ENCODE results near the gene OR5K3.
"Not testable (repeated sequence)": the region's sequence is repeated elsewhere in the genome, so short reads cannot be mapped to it uniquely, and the experiment has no call there.

The OR5K3 gene
- 0 reads per million in 3 experiments for total RNA-seq

DNA sequence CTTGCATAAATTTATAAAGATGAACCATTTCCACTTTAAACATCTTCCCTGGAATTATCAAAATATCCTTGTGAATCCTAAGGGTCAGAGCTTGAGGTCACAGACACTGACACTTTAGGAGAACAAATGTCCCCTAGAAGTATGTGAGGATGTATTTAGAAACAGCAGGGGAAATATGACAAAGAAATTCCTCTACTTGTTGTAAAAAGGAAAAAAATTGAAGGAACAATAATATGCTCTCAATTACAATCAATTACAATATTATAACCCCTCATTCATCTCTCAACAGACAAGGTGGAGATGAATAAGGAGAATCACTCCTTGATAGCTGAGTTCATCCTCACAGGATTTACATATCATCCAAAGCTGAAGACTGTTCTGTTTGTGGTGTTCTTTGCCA is at the start of gene OR5K3:
TSS of gene OR5K3 (plus strand) at position 301 of the 400 bp plus-strand sequence. CDS start at position 301, 0 bp downstream.
- no peak for DNase-seq

- no peak for DNase-seq
Observed at GRCh38 chr3:98341758-98342157, 48.7 kb upstream of the OR5K3 start.

GRCh38 chr3:98343647-98344507 is 46.6 kb upstream of the OR5K3 start:
- DNase-seq = peak; percentile 27

GRCh38 chr3:98350082-98350481 is 40.4 kb upstream of the OR5K3 start:
- no peak for DNase-seq

- no peak for DNase-seq
Observed at GRCh38 chr3:98353554-98353953, 36.9 kb upstream of the OR5K3 start, which contains the start of gene OR5K4. TSS of gene OR5K4 (plus strand) at chr3:98353854. CDS start at chr3:98353854, 0 bp downstream.

- DNase-seq = no peak
Observed at GRCh38 chr3:98359250-98359649, 31.2 kb upstream of the OR5K3 start.

- no peak for DNase-seq
Observed at GRCh38 chr3:98359993-98360675, 30.3 kb upstream of the OR5K3 start.

DNA sequence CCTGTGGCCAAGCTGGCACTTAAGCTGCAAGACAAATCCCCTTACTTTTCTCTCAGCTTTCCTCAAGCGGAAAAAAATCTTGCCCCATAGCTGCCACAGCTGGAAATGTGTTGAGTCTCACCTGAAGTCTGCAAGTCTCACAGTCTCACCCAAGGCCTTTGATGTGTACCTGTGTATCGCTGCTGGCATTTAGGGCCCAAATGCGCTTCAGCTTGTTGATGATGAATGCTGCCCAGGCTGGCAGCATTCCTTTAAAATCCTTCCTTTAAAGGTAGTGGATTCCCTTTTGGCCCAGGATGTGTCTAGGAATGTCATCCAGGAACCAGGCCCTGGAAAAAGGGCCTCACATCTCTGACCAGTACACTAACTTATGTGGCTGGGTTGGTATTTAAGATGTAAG is 29.8 kb upstream of the OR5K3 start:
- no peak for DNase-seq

- no peak for DNase-seq
Observed at GRCh38 chr3:98361289-98361688, 29.2 kb upstream of the OR5K3 start.

GRCh38 chr3:98367464-98368246 is 22.8 kb upstream of the OR5K3 start:
- DNase-seq = no peak

DNA sequence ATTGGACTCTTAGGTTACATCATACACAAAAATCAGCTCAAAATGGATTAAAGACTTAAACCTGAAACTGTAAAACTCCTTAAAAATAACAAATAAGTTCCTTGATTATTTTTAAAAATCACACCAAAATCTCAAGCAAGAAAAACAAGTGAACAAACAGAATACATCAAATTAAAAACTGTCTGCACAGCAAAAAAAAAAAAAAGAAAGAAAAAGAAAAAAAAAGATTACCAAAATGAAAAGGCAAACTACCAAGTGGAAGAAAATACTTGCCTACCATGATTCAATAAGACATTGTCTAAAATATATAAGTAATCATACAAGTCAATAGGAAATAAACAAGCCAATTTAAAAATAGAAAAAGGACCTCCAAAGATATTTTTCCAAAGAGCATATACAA is 19.3 kb upstream of the OR5K3 start:
- no peak for DNase-seq

DNA sequence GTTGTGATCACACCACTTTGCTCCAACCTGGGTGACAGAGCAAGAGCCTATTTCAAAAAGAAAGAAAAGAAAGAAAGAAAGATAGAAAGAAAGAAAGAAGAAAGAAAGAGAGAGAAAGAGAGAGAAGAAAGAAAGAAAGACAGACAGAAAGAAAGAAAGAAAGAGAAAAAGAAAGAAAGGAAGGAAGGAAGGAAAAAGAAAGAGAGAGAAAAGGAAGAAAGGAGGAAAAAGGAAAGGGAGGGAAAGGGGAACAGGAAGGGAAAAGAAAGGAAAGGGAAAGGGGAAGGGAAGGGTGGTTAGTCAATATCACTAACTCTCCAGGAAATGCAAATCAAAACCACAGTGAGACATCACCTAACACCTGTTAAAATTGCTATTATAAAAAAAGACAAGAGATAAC is 18.6 kb upstream of the OR5K3 start:
- DNase-seq = no peak

GRCh38 chr3:98372445-98372844 is 18.0 kb upstream of the OR5K3 start:
- no peak for DNase-seq

- DNase-seq = no peak
Observed at GRCh38 chr3:98376631-98377030, 13.8 kb upstream of the OR5K3 start.

GRCh38 chr3:98388147-98388546 is 2.3 kb upstream of the OR5K3 start:
- no peak for DNase-seq

DNA sequence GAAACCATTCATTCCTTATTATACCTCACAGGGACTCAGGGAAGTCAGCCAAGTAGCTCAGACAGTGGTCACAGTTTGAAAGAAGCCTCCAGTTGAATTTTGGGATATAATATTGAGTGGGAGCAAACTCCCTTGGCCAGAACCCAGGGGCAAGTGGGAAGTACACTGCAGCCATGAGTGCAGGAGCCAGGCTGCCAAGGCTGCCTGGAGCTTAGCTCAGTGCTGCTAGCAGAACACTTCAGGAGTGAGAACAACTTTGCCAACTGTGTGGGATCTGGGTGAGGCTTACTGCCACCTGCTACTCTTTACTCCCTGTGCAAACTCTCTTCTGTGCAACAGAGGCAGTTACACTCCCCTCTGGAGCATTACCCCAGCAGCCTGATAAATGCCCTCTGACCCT is 4.6 kb downstream of the OR5K3 start:
- DNase-seq = no peak

- not testable (repeated sequence) for DNase-seq
Observed at GRCh38 chr3:98396482-98396881, 6.0 kb downstream of the OR5K3 start.

GRCh38 chr3:98398513-98398912 is 8.0 kb downstream of the OR5K3 start:
- no peak for DNase-seq

DNA sequence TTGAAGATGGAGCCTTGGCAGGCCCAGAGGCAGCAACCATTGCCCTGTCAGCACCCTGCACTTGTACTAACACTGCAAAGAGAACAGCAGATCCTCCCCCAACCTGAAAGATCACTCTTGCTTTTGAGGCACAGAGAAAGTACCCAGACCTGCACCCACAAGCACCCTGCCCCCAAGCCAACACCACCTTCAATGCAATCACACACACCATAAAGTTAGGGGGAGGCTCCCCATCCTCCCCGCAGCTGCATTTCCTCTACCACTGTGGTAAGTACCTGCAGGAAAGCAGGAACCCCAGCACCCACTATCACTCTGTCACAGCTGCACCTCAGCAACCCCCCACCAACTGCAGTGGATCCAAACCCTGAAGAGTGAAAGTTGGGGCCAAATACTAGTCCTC is 12.0 kb downstream of the OR5K3 start:
- DNase-seq = no peak

DNA sequence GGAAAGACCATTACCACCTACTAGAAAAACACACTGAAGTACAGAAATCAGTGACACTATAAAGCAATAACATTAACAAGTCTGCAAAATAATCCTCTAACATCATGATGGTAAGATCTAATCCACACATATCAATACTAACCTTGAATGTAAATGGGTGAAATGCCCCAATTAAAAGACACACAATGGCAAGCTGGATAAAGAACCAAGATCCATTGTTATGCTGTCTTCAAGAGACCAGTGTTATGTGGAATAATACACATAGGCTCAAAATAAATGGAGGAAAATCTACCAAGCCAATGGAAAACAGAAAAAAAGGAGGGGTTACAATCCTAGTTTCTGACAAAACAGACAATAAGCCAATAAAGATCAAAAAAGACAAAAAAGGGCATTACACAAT is 13.5 kb downstream of the OR5K3 start:
- no peak for DNase-seq

- no peak for DNase-seq
Observed at GRCh38 chr3:98406034-98406433, 15.6 kb downstream of the OR5K3 start.

DNA sequence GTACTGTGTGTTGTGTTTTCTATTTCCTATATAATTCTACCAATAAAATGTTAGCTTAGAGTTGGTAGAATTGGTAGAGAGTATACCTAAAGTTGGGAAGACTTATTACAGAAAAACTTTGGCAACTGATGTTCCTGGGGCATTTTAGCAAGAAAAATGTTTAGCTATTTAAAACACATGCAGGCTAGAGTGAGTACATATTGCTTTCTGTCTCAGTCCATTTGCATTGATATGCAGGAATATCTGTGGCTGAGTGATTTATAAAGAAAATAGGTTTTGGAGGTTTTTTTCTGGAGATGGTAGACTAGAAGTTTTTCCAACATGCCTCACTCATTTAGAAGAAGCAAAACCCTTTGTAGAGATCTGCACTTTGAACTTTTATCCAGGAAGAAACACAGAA is 42.1 kb downstream of the OR5K3 start:
- no peak for DNase-seq

- DNase-seq = no peak
Observed at GRCh38 chr3:98433764-98434163, 43.3 kb downstream of the OR5K3 start.

Measured in central memory CD4-positive, alpha-beta T cell (primary cell).